Lung (tissue), 12 donors: ENCODE data around the gene SPINK13. TPM values are rescaled to one million over a fixed set of nuclear protein-coding genes. Genes with fewer than 3 reads are reported as not detected.

Source experiments
- ATAC-seq: fragments of 200-7000 bp; cut with Tn5 transposase; one replicate; pipeline ENCODE4 v1.9.1; 2020; ENCODE audit warnings: moderate number of reproducible peaks; ENCODE audit not compliant: insufficient read depth, low FRiP score
- DNase-seq, 3 donors: peaks; one replicate each; pipeline ENCODE4 v3.0.0-alpha.2; 2013 to 2017
- H3K27ac ChIP-seq, 2 donors: one replicate each; pipeline ENCODE4 v1.5.1; 2013; ENCODE audit warnings: mild to moderate bottlenecking in 2 of 2, moderate library complexity in 2 of 2, control low read depth in 1 of 2, inconsistent platforms in 1 of 2, low read depth in 1 of 2, low read length in 1 of 2
- H3K27me3 ChIP-seq, 3 donors: one replicate each; pipeline ENCODE4 v1.5.1; 2013; ENCODE audit warnings: low read length in 2 of 3; ENCODE audit not compliant: control insufficient read depth in 3 of 3, insufficient read depth in 3 of 3
- H3K36me3 ChIP-seq, 4 donors: one replicate each; pipeline ENCODE4 v1.5.1; 2013; ENCODE audit warnings: low read length in 4 of 4, mild to moderate bottlenecking in 1 of 4, moderate library complexity in 1 of 4; ENCODE audit not compliant: control insufficient read depth in 4 of 4, insufficient read depth in 4 of 4
- H3K4me1 ChIP-seq, 5 donors: one replicate each; pipeline ENCODE4 v1.5.1; 2013; ENCODE audit warnings: low read length in 5 of 5, mild to moderate bottlenecking in 2 of 5, moderate library complexity in 1 of 5; ENCODE audit not compliant: control insufficient read depth in 5 of 5, insufficient read depth in 5 of 5
- H3K4me3 ChIP-seq: one replicate; pipeline ENCODE4 v1.5.1; 2013; ENCODE audit warnings: mild to moderate bottlenecking, control low read depth, moderate library complexity
- H3K9ac ChIP-seq, 2 donors: one replicate each; pipeline ENCODE4 v1.5.1; 2013; ENCODE audit warnings: low read length in 2 of 2, control low read depth in 1 of 2; ENCODE audit not compliant: insufficient read depth in 1 of 2
- H3K9me3 ChIP-seq, 4 donors: one replicate each; pipeline ENCODE4 v1.5.1; 2013; ENCODE audit warnings: low read length in 3 of 4, mild to moderate bottlenecking in 1 of 4, moderate library complexity in 1 of 4; ENCODE audit not compliant: control insufficient read depth in 4 of 4, insufficient read depth in 3 of 4
- CTCF ChIP-seq: IDR thresholded peaks from 2 replicates; pipeline ENCODE4 v1.5.1; 2012; ENCODE audit warnings: mild to moderate bottlenecking; ENCODE audit errors: control extremely low read depth, extremely low read depth
- WGBS, 2 donors: extraction: QIAGEN DNeasy Blood & Tissue Kit; methylation state at CpG; one replicate each; pipeline ENCODE4 v1.1.7; 2013; 5-methylcytosine and 5-hydroxymethylcytosine counted together
- polyA plus RNA-seq, 2 donors: library from polyadenylated mRNA; stranded (reverse); fragments of 200-250 nt; gene quantifications; one replicate each; pipeline ENCODE4 v1.2.1, GENCODE V29; 2013
- total RNA-seq, 2 donors: library from RNA; depleted of rRNA in 1 of 2; stranded (reverse); fragments of >200 nt in 1 of 2; gene quantifications; one replicate each; pipeline ENCODE4 v1.2.1, GENCODE V29; 2014 to 2021
- donor health status: control.
- donor health status: control.
- donor health status: Bipolar disorder and iron deficiency.
- donor health status: healthy.
- donor health status: DM: yes; HTN: yes; CAD: no.

SPINK13 gene
- total and polyA plus RNA-seq, 4 donors, result not detected

GRCh38 chr5:148290271-148291195 lies 21.9 kb downstream of the SPINK13 start:
- Histone ChIP-seq H3K4me1 (no peaks in the 10 kb centered on the region), H3K9ac (no peak overlapping the region), H3K27ac (no peak overlapping the region), H3K4me3 (no peak overlapping the region), H3K36me3 (no peaks in the 10 kb centered on the region), H3K27me3 (no peaks in the 10 kb centered on the region), H3K9me3 (no peaks in the 10 kb centered on the region)
- no peak for ATAC-seq
- peak in 2 of 3 donors; percentile 17 to 50 for DNase-seq
- WGBS, 2 donors, result 74 to 75% methylated on average over 6 of the region's 6 CpGs
- no peak for TF ChIP-seq CTCF

- DNase-seq (no peak), ATAC-seq (no peak)
- Histone ChIP-seq H3K27me3 (no peaks in the 10 kb centered on the region), H3K4me1 (no peaks in the 10 kb centered on the region), H3K27ac (no peak overlapping the region), H3K4me3 (no peak overlapping the region), H3K36me3 (no peaks in the 10 kb centered on the region), H3K9me3 (no peaks in the 10 kb centered on the region), H3K9ac (no peak overlapping the region)
- 80 to 85% methylated on average over 4 of the region's 4 CpGs for WGBS, 2 donors
- no peak for TF ChIP-seq CTCF
Measured at GRCh38 chr5:148297731-148298130, 29.1 kb downstream of the SPINK13 start.

GRCh38 chr5:148306446-148306845 lies 37.9 kb downstream of the SPINK13 start:
- TF ChIP-seq CTCF, result no peak
- ATAC-seq (no peak), DNase-seq (no peak)
- Histone ChIP-seq H3K9ac (no peak overlapping the region), H3K27me3 (no peaks in the 10 kb centered on the region), H3K9me3 (peaks cover 0 to 2% (median 0%) of the 10 kb centered on the region in 4 donors), H3K27ac (no peak overlapping the region), H3K4me3 (no peak overlapping the region), H3K36me3 (peaks cover 0 to 1% (median 0%) of the 10 kb centered on the region in 4 donors), H3K4me1 (no peaks in the 10 kb centered on the region)
- 86 to 91% methylated on average over 1 of the region's 1 CpG for WGBS, 2 donors
